PFSK-1 (cell line): ENCODE measurements around the gene ASB4.

Source experiments
- POLR2AphosphoS5 ChIP-seq: IDR thresholded peaks from 2 replicates; pipeline ENCODE4 v1.6.1; 2012; ENCODE audit warnings: low read depth, mild to moderate bottlenecking, control low read depth, low read length, moderate library complexity
- SIN3A ChIP-seq: IDR thresholded peaks from 2 replicates; pipeline ENCODE4 v1.6.1; 2012; ENCODE audit warnings: mild to moderate bottlenecking, low read length, moderate library complexity, borderline replicate concordance; ENCODE audit not compliant: insufficient read depth
- TAF1 ChIP-seq: IDR thresholded peaks from 2 replicates; pipeline ENCODE4 v1.6.1; 2012; ENCODE audit warnings: low read length, control low read depth, borderline replicate concordance; ENCODE audit not compliant: insufficient read depth
- TF ChIP-seq, protein P1 (sequence below), 2 experiments: IDR thresholded peaks; 2 replicates each; pipeline versions ENCODE4 v1.6.1 to v1.8.0; 2011 to 2012; ENCODE audit warnings: low read depth in 2 of 2, low read length in 2 of 2, control low read depth in 1 of 2, inconsistent platforms in 1 of 2, mild to moderate bottlenecking in 1 of 2, moderate library complexity in 1 of 2; ENCODE audit not compliant: insufficient read depth in 1 of 2

DNA sequence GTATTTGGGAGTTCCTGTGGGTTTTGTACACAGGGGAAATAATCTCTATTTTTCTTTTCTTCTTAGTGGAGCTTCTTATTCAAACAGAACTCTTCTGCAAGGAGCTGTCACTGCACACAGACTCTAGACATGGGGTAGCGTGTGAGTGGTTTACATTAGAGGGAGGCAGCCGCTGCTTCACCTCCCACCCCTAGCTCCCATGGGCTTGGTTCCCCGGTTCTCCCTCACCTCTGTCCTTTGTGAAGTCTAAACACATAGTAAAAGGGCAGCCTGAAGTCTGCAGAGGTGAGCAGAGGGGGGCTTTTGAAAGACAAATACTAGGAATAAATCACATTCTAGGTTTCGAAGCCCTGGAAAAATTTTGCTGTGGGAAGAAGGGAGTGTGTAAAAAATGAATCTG lies 5.5 kb downstream of the ASB4 start:
- TF ChIP-seq SIN3A = no peak
- no peak for TF ChIP-seq POLR2AphosphoS5
- no peak for TF ChIP-seq TAF1
- TF ChIP-seq, protein P1, sequence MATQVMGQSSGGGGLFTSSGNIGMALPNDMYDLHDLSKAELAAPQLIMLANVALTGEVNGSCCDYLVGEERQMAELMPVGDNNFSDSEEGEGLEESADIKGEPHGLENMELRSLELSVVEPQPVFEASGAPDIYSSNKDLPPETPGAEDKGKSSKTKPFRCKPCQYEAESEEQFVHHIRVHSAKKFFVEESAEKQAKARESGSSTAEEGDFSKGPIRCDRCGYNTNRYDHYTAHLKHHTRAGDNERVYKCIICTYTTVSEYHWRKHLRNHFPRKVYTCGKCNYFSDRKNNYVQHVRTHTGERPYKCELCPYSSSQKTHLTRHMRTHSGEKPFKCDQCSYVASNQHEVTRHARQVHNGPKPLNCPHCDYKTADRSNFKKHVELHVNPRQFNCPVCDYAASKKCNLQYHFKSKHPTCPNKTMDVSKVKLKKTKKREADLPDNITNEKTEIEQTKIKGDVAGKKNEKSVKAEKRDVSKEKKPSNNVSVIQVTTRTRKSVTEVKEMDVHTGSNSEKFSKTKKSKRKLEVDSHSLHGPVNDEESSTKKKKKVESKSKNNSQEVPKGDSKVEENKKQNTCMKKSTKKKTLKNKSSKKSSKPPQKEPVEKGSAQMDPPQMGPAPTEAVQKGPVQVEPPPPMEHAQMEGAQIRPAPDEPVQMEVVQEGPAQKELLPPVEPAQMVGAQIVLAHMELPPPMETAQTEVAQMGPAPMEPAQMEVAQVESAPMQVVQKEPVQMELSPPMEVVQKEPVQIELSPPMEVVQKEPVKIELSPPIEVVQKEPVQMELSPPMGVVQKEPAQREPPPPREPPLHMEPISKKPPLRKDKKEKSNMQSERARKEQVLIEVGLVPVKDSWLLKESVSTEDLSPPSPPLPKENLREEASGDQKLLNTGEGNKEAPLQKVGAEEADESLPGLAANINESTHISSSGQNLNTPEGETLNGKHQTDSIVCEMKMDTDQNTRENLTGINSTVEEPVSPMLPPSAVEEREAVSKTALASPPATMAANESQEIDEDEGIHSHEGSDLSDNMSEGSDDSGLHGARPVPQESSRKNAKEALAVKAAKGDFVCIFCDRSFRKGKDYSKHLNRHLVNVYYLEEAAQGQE (IDR thresholded peaks at IDR 0.05; ENCODE audit: insufficient read depth in 1 of 2, low read depth in 2 of 2, low read length in 2 of 2) = no peak
